Peyer's patch (tissue), 4 donors: ENCODE measurements around the gene BPTF.

Source experiments
- POLR2A ChIP-seq, 2 donors: fragments of 450-650 bp; IDR thresholded peaks; one replicate each; pipeline ENCODE4 v1.5.1; 2017; ENCODE audit warnings: antibody characterized with exemption in 2 of 2, mild to moderate bottlenecking in 2 of 2, moderate library complexity in 2 of 2
- TF ChIP-seq, protein P1 (sequence below), 6 experiments: fragments of 450-650 bp in 4 of 6; fragments of 200-600 bp in 2 of 6; sonication (generic) in 1 of 6; IDR thresholded peaks; one replicate each; pipeline ENCODE4 v1.5.1; 2017 to 2019; ENCODE audit warnings: antibody characterized with exemption in 6 of 6, mild to moderate bottlenecking in 3 of 6, moderate library complexity in 1 of 6

DNA sequence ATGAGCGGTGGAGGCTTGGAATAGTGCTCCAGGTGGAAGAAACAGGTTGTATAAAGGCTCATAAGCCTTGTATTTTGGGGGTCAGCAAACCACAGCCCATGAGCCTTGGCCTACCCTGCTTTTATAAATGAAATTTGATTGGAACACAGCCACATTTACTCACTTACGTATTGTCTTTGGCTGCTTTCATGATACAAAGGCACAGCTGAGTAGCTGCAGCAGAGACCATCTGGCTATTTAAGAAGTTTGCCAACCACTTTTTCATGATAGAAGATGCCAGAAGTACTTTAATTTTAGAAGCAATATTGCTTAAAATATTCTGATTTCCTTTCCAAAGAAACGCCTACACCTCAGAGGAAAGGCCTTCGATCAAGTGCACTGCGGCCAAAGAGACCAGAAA is 97.2 kb downstream of the BPTF start:
- TF ChIP-seq, protein P1, sequence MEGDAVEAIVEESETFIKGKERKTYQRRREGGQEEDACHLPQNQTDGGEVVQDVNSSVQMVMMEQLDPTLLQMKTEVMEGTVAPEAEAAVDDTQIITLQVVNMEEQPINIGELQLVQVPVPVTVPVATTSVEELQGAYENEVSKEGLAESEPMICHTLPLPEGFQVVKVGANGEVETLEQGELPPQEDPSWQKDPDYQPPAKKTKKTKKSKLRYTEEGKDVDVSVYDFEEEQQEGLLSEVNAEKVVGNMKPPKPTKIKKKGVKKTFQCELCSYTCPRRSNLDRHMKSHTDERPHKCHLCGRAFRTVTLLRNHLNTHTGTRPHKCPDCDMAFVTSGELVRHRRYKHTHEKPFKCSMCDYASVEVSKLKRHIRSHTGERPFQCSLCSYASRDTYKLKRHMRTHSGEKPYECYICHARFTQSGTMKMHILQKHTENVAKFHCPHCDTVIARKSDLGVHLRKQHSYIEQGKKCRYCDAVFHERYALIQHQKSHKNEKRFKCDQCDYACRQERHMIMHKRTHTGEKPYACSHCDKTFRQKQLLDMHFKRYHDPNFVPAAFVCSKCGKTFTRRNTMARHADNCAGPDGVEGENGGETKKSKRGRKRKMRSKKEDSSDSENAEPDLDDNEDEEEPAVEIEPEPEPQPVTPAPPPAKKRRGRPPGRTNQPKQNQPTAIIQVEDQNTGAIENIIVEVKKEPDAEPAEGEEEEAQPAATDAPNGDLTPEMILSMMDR (IDR thresholded peaks at IDR 0.05): no peak
- no peak for TF ChIP-seq POLR2A (IDR thresholded peaks at IDR 0.05)
